ENCODE data around the gene GCDH.

DNA sequence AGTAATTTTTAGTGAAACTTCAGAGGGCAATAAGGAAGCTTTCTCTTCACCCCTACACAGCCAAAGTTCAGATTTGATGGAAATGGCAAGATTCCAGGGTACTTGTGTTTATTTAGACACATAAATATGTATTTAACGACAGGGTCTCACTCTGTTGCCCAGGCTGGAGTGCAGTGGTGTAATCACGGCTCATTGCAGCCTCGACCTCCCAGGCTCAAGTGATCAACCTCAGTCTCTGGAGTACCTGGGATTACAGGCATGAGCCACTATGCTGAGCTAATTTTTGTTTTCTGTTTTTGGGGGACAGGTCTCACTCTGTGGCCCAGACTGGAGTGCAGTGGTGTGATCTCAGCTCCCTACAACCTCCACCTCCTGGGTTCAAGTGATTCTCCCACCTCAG lies 30.1 kb downstream of the GCDH start:
- TF ChIP-seq, protein P1, sequence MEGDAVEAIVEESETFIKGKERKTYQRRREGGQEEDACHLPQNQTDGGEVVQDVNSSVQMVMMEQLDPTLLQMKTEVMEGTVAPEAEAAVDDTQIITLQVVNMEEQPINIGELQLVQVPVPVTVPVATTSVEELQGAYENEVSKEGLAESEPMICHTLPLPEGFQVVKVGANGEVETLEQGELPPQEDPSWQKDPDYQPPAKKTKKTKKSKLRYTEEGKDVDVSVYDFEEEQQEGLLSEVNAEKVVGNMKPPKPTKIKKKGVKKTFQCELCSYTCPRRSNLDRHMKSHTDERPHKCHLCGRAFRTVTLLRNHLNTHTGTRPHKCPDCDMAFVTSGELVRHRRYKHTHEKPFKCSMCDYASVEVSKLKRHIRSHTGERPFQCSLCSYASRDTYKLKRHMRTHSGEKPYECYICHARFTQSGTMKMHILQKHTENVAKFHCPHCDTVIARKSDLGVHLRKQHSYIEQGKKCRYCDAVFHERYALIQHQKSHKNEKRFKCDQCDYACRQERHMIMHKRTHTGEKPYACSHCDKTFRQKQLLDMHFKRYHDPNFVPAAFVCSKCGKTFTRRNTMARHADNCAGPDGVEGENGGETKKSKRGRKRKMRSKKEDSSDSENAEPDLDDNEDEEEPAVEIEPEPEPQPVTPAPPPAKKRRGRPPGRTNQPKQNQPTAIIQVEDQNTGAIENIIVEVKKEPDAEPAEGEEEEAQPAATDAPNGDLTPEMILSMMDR (IDR thresholded peaks at IDR 0.05), result no peak
- TF ChIP-seq EP300 (IDR thresholded peaks at IDR 0.05), result no peak
- TF ChIP-seq POLR2AphosphoS5 (IDR thresholded peaks at IDR 0.05), result no peak
